GM19452 (cell line): ENCODE measurements around the gene PCED1B.
"Not testable (repeated sequence)": the region's sequence is repeated elsewhere in the genome, so short reads cannot be mapped to it uniquely, and the experiment has no call there.

ENCODE experiments used
- ATAC-seq: cut with Tn5 transposase; IDR thresholded peaks from one replicate; pipeline ENCODE4 v1.9.1; 2021; ENCODE audit not compliant: unreplicated experiment

Gene PCED1B

DNA sequence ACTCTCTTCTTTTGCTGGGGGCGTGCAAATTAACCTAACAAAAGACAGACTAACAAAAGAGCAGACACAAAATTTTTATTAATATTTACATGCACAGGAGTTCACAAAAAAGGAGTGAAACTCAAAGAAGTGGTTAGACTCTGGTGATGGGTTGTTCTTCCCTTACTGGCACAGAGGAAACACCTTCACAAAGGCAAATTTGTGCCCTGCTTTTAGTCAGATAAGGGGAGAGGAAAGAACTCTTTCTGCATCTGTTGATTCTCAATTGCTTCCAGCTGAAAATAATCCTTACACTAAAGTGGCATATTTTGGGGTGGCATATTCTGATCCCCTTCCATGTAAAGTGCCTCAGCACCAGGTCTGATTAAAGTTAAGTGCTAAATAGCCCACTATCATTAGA, 190.5 kb downstream of the PCED1B start:
- ATAC-seq = no peak

DNA sequence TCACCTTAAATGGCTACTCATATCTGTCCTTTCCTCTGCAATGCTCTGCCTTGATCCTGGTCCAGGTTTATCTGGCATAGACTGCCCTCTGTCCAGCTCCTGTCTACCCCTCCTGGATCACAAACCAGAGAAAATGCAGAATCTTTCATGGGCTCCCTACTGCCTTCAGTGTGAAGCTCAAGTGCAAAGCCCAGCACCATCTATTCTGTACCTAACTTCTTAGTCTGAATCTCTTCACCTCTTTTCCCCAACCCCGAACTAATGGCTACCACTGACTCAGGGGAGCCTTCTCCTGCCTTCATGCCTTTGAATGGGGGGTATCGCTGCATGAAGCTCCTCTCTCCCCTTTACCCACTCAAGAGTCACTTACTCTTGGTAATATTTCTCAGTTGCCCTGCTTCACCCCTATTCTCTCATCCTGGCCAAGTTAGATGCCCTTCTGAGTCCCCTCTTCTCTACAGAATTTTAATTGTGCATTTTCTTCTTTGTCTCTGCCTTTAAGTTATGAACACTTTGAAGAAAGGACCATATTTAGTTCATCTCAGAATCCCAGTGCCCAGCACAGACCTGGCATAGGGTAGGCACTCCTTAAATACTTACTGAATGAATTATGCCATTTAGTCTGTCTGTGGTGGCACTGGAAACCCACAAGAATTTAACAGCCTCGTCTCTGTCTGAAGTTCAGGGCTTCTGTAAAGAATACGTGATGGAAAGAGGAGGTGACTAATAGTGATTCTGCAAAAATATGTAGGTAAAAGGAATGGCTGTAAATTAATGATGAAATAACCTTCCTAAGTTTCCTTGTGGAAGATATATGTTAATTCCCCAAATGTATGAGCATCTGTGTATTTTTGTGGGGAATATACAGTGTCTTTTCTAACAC, 191.6 kb downstream of the PCED1B start:
- ATAC-seq = no peak

DNA sequence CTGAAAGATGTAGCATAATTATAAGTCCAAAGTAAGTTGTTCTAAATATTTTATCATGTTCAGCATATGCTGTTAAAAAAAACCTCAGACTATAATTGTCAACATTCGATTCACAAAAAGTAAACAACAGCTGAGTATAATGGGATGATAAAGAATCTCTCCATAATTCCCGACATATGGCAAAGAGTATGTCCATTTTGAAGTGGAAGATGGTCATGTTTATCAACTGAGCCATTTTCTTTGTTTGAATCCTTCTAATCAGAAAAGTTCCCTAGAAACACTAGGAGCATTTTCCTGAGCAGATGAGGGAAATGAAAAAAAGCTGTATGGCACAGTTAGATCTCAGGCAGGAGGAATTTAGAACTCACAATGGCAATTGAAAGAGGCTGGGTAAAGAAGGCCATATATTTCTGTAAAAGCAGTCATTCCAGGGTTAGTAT, 192.4 kb downstream of the PCED1B start:
- no peak for ATAC-seq

DNA sequence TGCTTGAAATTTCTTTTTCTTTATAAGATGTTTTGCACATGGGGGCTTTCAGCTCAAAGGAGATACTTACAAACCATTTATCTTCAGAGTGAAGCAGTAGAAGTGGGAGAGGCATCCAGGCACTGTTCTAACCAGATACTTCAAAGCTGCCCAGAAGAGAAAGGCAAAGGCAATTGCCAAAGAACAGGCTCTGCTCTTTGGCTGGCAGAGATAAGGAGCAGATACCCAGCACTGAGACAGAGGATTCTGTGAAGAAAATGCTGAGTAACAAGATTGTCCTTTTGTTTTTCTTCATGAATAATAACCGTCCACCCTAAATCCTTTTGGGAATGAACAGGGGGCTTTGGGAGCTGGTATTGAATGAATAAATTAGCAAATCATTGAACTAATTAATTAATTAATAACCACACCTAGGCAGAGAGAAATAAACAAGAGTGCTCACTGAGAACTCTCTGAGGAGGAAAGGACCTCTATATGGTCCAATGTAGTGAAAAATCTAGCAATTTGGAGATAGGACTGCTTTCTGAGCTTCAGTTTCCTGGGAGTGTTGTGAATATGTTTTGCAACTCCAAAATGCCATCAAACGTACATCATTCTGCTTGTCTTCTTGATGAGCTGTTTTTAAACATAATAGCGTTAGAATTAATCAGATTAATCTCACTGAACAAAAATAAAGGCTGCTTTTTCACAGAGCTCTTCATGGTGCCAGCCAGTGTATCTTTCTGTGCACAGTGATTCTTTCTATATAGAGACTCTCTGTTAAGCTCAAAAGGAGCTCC, 193.2 kb downstream of the PCED1B start:
- no peak for ATAC-seq

DNA sequence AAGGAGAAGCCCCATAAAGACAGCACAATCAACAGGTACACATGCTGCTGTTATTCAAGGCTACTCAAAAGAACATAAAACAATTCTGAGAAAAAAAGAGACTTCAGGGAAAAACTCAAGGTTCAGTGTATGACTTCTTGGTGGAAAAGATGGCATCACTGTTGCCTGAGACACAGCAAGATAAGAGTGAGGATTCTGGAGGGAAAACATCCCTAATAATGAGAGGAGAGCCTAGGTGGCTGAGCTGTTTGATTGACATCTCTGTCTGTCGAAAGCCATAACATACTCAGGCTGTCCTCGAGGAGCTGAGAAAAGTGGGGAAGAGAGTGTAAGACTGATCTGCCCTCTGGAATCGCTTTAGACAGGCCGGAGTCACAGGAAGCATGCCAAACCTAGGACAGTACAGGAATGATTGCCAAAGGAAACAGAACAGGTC, 193.8 kb downstream of the PCED1B start:
- ATAC-seq = no peak

DNA sequence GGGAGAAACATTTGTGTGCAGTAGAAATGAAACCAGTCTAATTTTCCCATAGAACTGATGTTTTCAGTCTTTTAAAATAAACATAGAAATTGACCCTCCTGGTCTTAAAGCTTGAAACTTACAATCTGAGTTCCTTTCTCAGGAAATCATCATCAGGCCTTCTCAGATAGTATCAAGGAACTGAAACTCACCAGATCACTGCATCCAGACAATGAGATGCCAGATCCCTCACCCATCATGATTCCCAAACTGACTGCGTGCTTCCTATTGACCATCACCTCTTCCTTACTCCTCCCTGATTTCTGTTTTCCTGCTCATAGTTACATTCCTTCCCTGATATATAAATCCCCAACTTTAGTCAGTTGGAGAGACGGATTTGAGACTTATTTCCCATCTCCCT, 195.3 kb downstream of the PCED1B start:
- no peak for ATAC-seq

DNA sequence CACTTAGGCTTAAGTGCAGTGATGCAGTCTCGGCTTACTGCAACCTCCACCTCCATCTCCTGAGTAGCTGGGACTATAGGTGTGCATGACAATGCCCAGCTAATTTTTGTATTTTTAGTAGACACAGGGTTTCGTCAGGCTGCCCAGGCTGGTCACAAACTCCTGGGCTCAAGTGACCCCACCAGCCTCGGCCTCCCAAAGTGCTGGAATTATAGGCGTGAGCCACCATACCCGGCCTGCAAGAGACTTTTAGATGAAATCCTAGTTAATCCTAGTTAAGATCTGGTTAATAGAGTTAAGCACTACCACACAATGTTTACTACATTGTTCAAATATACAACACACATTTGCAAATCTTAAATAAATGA, 196.8 kb downstream of the PCED1B start:
- no peak for ATAC-seq

DNA sequence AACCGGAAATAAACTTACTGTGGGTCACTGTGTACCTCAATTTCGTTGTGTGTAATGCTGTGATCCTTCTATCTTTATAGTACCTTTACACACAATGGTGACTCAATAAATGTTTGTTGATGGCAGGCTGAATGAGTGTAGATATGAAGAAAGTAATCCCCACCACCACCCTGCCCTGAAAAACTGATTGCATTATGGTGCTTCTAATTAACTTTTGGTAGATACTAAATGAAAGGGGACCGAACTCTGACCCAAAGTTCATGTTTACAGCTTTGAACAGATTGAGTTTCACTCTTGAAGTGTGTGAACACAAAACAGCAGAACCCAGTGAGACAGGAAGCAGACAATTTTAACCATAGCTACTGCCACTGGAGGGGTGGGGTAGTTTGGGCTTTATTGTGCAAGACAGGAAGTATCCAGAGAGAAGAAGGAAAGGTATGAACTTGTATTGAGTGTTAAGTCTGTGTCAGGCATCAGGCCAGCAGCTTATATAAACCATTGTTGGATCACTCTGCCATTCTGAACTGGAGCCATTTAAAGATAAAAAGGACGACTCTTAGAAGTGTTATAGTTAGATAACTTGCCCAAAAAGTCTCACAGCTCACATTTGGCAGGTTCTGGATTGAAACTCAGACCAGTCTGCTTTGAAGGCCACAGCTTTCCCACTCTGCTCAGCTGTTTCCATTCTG, 197.3 kb downstream of the PCED1B start:
- ATAC-seq = peak; percentile 94

DNA sequence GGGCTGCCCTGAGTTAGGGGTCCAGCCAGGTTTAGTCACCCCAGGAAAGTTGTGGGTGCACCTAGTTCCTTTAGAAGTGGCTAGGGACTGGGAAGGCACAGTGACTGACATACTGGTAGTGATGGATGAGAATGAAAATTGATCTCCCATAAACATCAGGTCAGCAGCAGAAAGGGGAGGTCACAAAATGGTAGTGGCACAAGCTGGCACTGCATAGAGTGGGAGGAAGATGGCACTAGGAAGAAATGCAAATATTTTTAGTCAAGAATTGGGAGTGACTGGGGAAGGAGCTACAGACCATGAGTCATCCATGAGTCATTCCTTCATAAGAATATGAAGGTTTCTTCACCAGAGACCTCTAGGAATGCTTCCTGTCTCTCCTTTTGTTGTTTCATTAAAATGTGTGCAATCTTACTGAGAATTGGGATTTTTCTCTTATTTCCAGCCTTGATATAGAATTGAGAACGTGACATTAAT, 198.6 kb downstream of the PCED1B start:
- no peak for ATAC-seq

DNA sequence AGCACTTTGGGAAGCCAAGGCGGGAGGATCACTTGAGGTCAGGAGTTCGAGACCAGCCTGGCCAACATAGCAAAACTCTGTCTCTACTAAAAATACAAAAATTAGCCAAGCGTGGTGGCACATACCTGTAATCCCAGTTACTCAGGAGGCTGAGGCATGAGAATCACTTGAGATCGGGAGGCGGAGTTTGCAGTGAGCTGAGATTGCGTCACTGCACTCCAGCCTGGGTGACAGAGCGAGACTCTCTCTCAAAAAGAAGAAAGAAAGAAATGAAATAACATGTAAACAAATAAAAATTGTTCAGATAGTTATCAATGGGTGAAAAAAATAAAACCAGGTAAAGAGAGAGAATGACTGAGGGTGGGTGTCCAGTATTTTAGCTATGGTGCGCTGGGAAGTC, 200.3 kb downstream of the PCED1B start:
- ATAC-seq = not testable (repeated sequence)

DNA sequence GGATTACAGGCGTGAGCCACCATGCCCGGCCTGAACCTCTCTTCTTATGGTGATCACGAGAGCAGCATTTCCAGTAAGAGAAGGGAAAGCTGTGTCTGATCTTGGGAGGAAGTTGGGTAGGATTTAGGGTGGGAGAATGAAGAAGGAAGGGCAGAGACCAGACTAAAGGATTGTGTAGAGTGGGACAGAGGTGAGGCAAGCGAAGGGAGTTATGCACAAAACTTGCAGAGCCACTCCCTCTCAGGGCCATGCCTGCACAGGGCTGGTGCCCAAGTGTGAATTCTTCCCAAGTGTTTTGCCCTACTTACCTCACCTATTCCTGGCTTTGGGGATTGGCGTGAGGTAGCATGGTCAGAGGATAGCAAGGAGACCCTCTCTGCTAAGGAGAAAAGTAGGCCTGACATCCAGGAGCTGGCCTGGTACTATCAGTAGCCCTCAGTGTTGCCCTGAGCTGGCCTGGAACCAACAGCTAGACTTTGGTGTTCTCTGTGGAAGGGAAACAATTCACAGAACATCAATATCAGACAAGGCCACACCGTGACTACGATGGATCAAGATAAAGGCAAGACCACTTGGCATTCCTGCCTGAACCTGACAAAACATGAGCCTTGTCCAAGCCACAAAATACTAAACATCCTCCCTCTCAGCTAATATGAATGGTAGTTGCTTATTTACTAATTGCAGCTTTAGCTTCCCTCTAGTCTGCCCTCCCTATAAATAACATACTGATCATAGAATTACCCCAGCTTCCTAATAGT, 201.3 kb downstream of the PCED1B start:
- no peak for ATAC-seq

DNA sequence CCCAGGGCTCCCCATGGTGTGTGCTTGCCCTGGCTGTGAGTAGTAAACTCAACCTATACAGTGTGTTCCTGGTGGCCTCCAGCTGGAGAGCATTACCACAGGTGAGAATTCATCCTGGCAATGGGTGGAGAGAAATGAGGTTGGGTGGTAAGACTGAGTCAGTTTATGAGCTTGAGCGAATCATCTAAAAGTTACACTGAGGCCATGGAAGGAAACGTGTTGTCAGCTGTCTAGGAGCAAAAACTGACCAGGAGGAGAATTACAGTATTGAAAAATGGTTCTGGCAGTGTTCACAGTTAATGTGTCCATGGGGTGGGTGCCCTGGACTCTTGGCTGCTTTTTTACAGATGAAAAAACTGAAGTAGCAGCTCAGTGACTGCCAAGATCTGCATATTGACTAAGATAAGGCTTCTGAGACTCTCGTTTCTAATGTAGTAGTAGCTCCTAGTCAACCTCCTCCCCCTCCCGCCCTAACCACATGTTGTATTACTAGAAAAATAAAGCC, 202.3 kb downstream of the PCED1B start:
- ATAC-seq = no peak

DNA sequence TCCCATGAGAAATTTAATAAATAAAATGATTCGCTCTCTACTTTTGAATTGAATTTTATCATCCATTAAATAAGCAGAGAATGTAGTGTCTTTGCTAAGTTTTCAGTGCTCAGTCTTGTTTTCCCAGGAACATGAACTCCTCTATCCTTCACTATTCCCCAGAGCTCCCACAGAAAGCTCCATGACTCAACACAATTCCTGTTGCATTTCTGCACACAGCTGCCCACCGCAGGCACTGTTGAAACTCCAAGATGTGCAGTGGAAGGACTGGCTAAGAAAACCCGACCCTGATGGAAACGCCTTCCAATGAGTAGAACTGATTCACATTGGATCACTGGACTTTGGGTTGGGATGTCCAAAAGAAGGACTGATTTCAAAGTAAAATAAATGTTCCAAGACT, 202.8 kb downstream of the PCED1B start:
- no peak for ATAC-seq
